SU-DHL-6 (cell line): ENCODE data around the gene ARNT2.

Experiments
- CTCF ChIP-seq: fragments of 200-600 bp; sonication (generic); IDR thresholded peaks from one replicate; pipeline ENCODE4 v1.5.1; 2017; ENCODE audit warnings: antibody characterized with exemption, mild to moderate bottlenecking, low read length, moderate library complexity; ENCODE audit not compliant: insufficient read depth, poor library complexity, severe bottlenecking
- EZH2phosphoT487 ChIP-seq: fragments of 200-600 bp; sonication (generic), shearing (Covaris generic); conservative IDR thresholded peaks from 2 replicates; pipeline ENCODE4 v1.6.1; 2018; ENCODE audit warnings: mild to moderate bottlenecking, antibody characterized with exemption, low read length, moderate library complexity, mixed read lengths

- TF ChIP-seq EZH2phosphoT487 = no peak
- no peak for TF ChIP-seq CTCF
These were observed 24.0 kb upstream of the ARNT2 start for GRCh38 chr15:80380154-80380553.
